HG03342 (cell line): ENCODE data around the gene FAM118B.

Experiments
- ATAC-seq: cut with Tn5 transposase; IDR thresholded peaks from one replicate; pipeline ENCODE4 v1.9.1; 2021; ENCODE audit warnings: mild to moderate bottlenecking, moderate library complexity; ENCODE audit not compliant: unreplicated experiment

The FAM118B gene

GRCh38 chr11:126211236-126212088 lies at the start of gene FAM118B, which contains the start of gene RPUSD4:
Gene FAM118B, plus strand, starts transcription at chr11:126211782. Its CDS starts 23,220 bp downstream, at chr11:126235002.
Gene RPUSD4, minus strand, starts transcription at chr11:126211650. Its CDS starts 12 bp downstream, at chr11:126211638.
- peak; percentile 96 for ATAC-seq

DNA sequence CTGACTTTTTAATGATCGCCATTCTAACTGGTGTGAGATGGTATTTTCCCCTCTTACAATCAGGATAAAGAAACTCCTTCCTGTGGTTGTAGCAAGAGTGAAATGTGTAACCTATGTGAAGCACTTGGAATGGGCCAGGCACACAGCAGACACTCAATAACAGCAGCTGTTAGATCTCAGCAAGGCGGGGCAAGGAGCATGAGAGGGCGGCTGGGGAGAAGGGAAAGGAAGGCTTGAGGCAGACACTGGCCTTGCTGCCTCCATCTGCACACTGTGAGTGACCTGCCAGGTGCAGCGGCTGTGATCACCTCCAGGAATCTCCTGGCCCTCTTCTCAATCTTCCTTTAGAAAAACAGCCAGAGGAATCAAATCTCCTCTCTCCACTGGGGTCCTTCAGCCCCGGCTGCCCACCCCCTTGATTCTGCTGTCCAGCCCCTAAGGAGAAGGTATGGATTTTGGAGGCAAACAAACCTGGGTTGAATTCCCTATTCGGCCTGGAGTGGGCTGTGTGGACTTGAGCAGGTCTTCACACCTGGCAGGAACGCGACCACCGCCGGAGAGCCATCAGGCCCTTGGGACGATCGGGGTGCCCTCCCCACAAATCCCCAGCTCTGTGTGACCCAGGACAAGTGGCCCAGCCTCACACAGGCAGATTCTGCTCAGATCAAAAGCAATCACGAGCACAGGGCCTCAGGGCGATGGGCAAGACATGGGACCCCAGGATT lies 49.1 kb upstream of the FAM118B start:
- ATAC-seq = no peak

DNA sequence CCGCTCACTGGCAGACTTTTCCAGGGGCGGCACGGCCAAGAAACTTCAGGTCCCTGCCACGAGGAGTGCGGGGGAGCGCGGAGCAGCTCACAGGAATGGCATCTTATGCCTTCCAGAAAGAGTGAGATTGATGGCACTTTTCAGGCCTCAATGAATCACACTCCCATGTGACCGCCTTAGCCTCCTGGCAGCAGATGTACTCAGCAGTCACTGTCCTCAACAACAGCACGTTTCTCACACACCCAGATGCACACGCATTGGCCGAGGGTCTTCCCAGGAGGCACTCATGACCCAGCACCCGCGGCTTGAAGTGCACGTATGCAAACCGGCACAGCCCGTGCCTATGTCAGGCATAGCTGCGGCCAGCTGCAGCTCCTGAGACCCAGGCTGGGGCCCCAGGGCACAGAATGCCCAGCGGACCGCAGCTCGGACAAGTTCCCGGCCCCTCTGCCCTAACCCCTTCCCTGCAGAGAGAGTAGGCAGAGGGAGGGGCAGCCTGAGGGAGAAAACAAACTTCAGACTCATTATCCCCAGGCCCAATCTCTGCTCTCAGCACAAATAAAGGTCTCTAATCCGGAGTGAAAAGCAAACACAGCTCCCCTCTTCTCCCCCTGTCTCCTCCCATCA lies 48.4 kb upstream of the FAM118B start:
- no peak for ATAC-seq

- no peak for ATAC-seq
Observed at GRCh38 chr11:126163779-126164178, 47.8 kb upstream of the FAM118B start.

DNA sequence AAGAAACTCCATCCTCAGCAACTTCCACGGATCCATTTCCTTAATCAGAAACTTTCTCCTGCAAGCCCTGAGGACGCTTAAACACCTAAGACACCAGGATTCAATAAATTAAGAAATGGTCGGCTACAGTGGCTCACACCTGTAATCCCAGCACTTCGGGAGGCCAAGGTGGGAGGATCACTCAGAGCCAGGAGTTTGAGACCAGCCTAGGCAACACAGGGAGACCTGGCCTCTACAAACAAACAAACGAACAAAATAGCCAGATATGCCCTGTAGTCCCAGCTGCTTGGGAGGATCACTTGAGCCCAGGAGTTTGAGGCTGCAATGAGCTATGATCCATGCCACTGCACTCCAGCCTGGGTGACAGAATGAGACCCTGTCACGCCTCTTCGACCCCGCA lies 46.8 kb upstream of the FAM118B start:
- no peak for ATAC-seq

DNA sequence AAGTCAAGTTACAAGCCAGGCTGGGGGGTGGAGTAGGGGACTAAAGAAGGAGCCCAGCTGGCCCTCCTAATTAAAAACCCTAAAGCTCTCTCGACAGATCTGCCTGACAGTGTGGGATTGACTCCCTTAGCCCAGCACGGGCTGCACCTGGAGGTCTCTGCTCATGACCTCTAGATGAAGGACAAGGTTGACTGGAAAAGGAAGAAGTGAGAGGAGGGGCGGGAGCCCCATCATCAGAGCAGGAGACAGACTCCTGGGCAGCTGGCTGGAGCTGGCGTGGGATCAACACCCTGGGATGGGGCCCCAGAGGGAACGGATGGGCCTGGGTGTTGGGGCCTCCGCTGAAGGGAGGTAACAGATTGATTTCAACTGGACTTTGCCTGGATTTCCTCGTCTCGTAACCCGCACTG lies 46.3 kb upstream of the FAM118B start:
- no peak for ATAC-seq

- no peak for ATAC-seq
Observed at GRCh38 chr11:126165757-126166156, 45.8 kb upstream of the FAM118B start.

GRCh38 chr11:126166413-126166812 lies 45.2 kb upstream of the FAM118B start:
- ATAC-seq = no peak

- ATAC-seq = no peak
Observed at GRCh38 chr11:126167488-126167887, 44.1 kb upstream of the FAM118B start.

DNA sequence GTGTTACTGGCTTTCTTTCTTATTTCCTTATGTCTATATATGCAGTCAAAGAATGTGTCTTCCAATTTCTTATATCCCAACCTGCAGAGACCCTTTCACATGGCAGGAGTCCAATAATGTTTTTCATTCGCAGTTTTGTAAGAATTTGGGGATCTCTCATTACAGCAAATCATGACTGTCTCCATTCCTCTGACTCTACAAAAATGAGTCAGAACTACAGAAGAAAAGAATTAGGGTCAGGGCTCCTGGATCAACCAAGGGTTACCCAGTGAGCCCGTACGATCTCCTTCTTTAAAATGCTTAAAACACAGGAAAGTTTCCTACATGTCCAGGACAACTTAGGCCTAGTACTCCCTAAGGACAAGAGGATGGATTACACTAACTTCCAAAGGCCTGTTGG lies 42.3 kb upstream of the FAM118B start:
- no peak for ATAC-seq

GRCh38 chr11:126172596-126173038 lies 39.0 kb upstream of the FAM118B start:
- ATAC-seq = no peak

GRCh38 chr11:126173257-126173656 lies 38.3 kb upstream of the FAM118B start:
- ATAC-seq = no peak

GRCh38 chr11:126174816-126175215 lies 36.8 kb upstream of the FAM118B start:
- ATAC-seq = no peak

DNA sequence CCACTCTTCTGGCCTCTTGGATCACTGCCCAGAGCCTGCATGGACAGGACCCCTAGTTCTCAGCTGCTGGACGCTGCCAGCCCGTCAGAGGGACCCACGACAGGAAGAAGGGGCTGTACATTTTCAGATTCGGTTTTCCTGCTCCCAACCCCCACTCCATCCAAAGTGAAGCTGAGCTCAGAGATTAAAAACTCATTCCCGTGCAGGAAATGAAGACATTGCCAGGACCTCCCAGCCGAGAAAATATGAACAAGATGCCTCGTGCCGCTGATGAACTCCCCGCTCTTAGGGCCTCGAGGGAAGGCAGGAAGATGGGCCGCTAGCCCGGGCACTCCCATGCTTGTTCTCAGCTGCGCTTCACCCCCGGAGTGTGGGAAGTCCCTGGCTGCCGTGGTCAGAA lies 36.2 kb upstream of the FAM118B start:
- no peak for ATAC-seq

DNA sequence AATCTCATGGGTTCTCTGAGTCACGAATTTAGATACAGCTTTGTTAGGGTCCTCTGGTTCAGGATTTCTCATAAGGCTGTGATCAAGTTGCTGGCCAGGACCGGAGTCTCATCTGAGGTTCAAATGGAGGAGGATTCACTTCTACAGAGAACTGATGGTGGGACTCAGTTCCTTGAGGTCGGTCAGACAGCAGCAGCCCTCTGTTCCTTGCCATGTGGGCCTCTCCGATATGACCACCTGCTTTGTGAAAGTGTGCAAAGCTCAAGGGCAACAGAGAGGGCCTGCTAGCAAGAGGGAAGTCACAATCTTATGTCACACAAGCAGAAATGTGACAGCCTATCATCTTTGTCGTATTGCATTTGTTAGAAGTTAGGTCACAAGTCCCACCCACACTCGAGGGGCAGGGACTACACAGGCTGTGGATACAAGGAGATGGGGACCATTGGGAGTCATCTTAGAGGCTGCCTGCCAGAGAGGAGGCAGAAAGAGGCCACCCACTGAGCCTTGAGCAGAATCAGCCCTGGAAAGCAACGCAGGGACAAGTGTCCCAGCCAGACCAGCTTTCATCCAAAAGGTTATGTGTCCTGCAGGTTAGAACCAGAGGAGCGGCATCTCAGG lies 34.6 kb upstream of the FAM118B start:
- ATAC-seq = no peak

DNA sequence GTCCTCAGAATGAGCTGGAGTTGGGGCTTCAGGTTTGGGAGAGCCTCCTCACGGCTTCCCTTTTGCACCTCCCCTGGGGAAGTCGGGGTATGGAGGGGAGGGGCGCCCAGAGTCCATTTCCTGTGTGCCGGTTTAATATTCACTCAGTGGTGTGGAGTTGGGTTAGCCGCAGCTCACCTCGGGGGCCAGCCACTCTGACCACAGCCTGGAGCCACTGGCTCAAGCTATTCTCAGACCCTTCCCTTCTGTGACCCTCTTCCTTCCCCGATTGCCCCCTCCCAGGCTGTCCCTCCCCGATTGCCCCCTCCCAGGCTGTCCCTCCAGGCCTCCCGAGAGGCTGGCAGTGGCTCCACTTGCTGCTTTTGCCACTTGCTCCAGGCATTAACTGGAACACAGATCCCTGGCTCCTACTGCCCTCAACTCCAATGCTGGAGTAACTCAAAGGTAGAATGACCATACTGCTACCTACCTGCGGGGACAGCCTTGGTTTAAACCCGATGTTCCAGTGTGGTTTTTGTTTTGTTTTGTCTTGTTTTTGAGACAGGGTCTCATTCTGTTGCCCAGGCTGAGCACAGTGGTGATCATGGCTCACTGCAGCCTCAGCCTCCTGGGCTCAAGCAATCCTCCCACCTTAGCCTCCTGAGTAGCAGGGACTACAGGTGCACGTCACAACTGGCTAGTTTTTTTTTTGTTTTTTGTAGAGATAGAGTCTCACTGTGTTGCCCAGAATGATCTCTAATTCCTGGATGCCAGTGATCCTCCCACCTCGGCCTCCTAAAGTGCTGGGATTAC lies 29.4 kb upstream of the FAM118B start:
- no peak for ATAC-seq

GRCh38 chr11:126182787-126183445 lies 28.7 kb upstream of the FAM118B start:
- ATAC-seq = no peak

- no peak for ATAC-seq
Observed at GRCh38 chr11:126185259-126186024, 26.1 kb upstream of the FAM118B start.
